Activated naive CD4-positive, alpha-beta T cell treated with anti-CD3 and anti-CD28 coated beads, Interleukin-2, amount 50 U/mL, for 24 hours (primary cell): ENCODE data around the gene ALDH3B1.
"Not testable (repeated sequence)": the region's sequence is repeated elsewhere in the genome, so short reads cannot be mapped to it uniquely, and the experiment has no call there.

Source experiments
- H3K27ac Mint-ChIP-seq: one replicate; pipeline ENCODE4 v1.8.0; 2021; ENCODE audit warnings: mild to moderate bottlenecking, mixed read lengths
- H3K27me3 Mint-ChIP-seq: one replicate; pipeline ENCODE4 v1.8.0; 2021; ENCODE audit warnings: mixed read lengths
- H3K36me3 Mint-ChIP-seq: one replicate; pipeline ENCODE4 v1.8.0; 2021; ENCODE audit warnings: mixed read lengths
- H3K4me1 Mint-ChIP-seq: one replicate; pipeline ENCODE4 v1.8.0; 2021; ENCODE audit warnings: mixed read lengths
- H3K4me3 Mint-ChIP-seq: one replicate; pipeline ENCODE4 v1.8.0; 2021; ENCODE audit warnings: mild to moderate bottlenecking, mixed read lengths
- H3K9me3 Mint-ChIP-seq: one replicate; pipeline ENCODE4 v1.8.0; 2021; ENCODE audit warnings: mixed read lengths

Gene ALDH3B1

DNA sequence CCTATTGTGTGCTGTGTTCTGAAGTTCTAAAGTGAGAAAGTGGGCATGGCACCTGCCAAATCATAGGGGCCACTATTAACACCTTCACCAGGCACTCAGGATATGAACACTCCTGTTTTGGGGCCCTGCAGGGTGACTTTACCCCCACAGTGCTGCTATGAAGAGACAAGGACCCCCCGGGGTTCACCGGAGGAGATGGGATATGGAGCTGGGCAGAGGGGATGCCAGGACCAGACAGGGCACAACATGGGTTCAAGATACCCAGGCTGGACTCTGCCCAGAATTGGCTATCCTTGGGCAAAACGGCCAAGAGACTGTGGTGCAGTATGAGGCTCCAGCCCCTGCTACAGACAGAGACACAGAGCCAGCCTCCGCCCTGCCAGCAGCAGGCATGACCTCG, 15.7 kb upstream of the ALDH3B1 start:
- H3K9me3 Mint-ChIP-seq, H3K36me3 Mint-ChIP-seq, H3K27me3 Mint-ChIP-seq, H3K4me3 Mint-ChIP-seq, H3K27ac Mint-ChIP-seq: not testable (repeated sequence)
- peaks cover 25% of the 10 kb centered on the region for H3K4me1 Mint-ChIP-seq

DNA sequence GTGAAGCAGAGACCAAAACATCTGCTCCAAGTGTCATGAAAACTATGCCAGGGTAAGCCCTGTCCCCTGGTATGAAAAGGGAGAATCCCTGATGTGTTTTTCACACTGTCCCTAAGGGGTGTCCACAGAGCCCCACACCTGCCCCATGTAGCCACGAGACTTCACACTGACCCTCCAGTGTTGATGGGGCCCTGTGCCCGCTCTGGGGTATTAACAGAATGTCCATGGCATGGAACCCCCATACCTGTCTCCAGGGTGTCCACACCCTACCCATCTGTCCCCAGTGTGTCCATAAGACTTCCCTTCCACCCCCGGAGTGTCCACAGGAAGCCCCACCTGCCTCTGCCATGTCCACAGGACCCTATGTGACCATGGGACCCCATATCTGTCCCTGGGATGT, 15.0 kb upstream of the ALDH3B1 start:
- not testable (repeated sequence) for H3K36me3 Mint-ChIP-seq, H3K27ac Mint-ChIP-seq, H3K9me3 Mint-ChIP-seq, H3K27me3 Mint-ChIP-seq, H3K4me3 Mint-ChIP-seq
- peaks cover 25% of the 10 kb centered on the region for H3K4me1 Mint-ChIP-seq

DNA sequence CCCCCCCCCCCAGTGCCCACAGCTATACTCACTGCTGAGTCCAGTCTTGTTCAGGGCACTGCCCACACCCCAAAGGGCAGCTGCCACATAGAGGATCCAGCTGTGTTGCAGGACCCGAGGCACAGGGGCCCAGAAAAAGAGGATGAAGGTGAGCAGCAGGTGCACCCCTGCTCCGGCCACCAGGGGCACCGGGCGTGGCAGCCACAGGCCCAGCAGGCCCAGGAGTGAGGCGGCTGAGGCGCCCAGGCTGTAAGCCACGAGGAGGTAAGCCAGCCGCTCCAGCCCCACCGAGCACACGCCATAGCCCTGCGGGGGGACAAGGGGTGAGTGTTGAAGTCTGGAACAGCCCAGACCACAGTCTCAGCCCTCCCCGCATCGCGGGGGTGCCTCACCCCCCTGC, 14.5 kb upstream of the ALDH3B1 start:
- not testable (repeated sequence) for H3K36me3 Mint-ChIP-seq, H3K27ac Mint-ChIP-seq, H3K4me3 Mint-ChIP-seq, H3K9me3 Mint-ChIP-seq, H3K27me3 Mint-ChIP-seq
- H3K4me1 Mint-ChIP-seq, result peaks cover 25% of the 10 kb centered on the region

DNA sequence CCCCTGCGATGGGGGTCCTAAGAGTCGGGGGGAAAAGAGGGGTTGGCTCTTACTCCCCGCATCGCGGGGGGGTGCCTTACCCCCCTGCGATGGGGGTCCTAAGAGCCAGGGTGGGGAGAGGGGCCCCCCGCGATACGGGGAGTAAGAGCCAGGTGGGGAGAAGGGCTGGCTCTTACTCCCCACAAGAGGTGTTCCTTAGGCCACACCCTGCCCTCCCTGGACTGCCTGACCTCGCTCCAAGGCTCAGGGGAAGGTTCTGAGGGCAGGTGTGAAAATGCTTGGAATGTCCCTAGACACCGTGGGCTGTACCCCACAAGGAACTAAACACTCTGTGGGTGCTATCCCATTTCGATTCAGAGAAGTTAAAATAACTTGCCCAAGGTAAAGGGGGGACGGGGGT, 14.1 kb upstream of the ALDH3B1 start:
- Mint-ChIP-seq H3K4me3 (no peak overlapping the region), H3K27ac (no peak overlapping the region)

DNA sequence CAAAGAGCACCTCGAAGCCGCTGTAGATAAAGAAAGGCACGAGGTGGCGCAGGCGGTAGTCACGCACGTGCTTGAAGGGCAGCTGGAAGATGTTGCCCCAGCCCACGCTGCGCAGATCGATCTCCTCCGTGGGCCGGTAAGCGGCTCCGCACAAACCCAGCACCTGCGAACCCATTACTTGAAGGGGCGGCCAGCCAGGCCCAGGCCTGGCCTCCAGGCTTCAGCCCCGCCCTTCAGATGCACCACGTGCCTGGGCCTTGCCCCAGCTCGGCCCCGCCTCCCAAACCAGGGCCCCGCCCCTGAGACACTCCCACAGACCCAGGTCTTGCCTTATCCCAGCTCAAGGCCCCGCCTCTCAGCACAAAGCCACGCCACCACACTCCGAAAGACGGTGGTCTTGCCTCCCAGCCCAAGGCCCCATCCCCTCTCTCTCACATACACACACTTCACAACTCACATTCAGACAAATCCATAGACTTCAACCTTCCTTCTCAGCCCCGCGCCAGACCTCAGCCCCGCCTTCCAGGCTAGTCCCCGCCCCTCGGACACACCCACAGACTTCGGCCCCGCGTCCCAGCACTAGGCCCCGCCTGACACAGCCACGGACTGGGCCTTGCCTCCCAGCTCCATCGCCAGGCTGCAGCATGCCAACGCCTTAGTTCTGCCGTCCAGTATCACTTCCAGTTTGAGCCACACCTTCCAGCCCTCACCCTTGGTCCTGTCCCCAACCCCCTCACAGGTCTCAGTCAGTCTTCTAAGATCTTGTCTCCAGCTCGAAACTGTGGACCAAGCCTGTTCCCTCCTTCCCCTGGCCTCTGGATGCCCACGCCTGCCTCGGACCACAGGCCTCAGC, 13.3 kb upstream of the ALDH3B1 start:
- Mint-ChIP-seq H3K27me3 (peaks cover under 1% of the 10 kb centered on the region), H3K36me3 (peaks cover 2% of the 10 kb centered on the region), H3K4me3 (no peak overlapping the region), H3K4me1 (peaks cover 25% of the 10 kb centered on the region), H3K27ac (no peak overlapping the region), H3K9me3 (no peaks in the 10 kb centered on the region)

More for the DNA sequence above, 14.1 kb upstream of the ALDH3B1 start:
- peaks cover 1% of the 10 kb centered on the region for H3K27me3 Mint-ChIP-seq
- H3K36me3 Mint-ChIP-seq, result peaks cover 2% of the 10 kb centered on the region
- peaks cover 25% of the 10 kb centered on the region for H3K4me1 Mint-ChIP-seq
- H3K9me3 Mint-ChIP-seq, result no peaks in the 10 kb centered on the region

DNA sequence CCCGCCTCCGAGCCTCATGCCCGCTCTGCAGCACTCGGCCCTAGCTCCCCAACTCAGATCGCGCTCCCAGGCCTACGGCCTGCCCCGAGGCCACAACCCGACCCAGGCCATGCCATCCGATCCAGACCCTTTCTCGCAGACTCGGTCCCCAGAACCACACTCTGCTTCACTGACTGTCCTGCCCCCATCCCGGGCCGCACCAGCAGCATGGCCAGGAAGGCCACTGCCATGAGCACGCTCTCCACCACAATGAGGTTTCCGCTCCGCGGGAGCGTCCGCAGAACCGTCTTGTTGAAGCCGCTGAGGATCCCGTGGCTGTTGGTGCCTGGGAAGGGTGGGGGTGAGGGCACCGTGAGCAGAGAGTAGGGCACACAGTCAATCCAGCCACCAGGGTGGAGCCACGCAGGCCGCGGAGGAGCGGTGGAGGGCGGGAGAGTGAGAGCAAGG, 12.6 kb upstream of the ALDH3B1 start:
- H3K9me3 Mint-ChIP-seq, result no peaks in the 10 kb centered on the region
- no peak overlapping the region for H3K27ac Mint-ChIP-seq
- no peaks in the 10 kb centered on the region for H3K27me3 Mint-ChIP-seq
- peaks cover 2% of the 10 kb centered on the region for H3K36me3 Mint-ChIP-seq
- no peak overlapping the region for H3K4me3 Mint-ChIP-seq
- peaks cover 29% of the 10 kb centered on the region for H3K4me1 Mint-ChIP-seq

DNA sequence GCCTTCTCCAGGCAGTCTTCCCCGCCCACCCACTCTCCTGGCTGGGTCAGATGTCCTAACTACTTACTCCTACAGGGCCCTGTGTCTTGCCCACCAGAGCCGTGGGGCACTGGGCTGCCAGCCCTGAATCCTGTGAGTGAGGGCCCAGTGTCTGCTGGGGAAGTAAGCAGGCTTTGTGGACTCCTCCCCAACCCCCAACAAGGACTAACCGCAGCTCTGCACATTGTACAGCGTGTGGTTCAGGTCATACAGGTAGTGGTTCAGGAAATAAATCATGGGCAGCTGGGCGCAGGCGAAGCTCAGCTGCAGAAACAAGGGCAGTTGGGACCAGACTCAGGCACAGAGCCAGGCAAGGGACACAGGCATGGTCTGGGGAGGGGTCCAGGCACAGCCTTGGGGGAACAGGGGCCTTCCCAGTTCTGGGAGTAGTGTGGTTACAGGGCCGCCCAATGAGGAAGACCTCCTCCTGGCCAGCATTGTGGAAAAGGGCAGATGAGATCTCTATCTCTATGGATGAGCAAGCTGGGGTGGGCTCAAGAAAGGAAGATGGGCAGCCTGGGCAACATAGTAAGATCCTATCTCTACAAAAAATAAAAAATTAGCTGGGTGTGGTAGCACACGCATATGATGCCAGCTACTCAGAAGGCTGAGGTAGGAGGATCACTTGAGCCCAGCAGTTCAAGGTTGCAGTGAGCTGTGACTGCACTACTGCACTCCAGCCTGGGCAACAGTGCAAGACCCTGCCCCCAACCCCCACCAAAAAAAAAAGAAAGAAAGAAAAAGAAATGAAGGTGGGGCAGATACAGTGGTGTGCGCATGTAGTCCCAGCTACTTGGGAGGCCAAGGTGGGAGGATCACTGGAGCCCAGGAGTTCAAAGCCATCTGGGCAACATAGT, 11.7 kb upstream of the ALDH3B1 start:
- peaks cover 2% of the 10 kb centered on the region for H3K36me3 Mint-ChIP-seq
- H3K4me1 Mint-ChIP-seq, result peaks cover 35% of the 10 kb centered on the region
- no peak overlapping the region for H3K4me3 Mint-ChIP-seq
- H3K27me3 Mint-ChIP-seq, result no peaks in the 10 kb centered on the region
- H3K27ac Mint-ChIP-seq, result no peak overlapping the region
- no peaks in the 10 kb centered on the region for H3K9me3 Mint-ChIP-seq

DNA sequence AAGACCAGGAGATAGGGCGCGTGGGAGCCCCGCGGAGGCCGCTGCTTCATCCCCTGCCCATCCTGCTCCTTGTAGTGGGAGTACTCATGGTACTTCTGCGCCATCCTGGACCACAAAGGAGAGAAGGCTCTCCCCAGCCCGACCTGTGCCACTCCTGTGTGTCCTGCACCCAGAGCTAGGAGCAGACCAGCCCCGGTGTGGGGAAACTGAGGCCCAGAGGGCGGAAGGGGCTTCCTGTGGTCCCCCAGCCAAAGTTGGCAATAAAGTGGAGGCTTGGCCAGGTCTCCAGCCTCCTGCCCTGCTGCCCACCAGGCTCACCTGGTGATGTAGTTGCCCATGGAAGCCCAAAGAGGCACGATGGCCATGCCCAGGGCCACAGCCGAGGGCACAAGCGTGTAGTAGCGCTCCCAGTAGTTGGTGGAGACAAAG, 10.9 kb upstream of the ALDH3B1 start:
- H3K36me3 Mint-ChIP-seq, result peaks cover 2% of the 10 kb centered on the region
- H3K4me1 Mint-ChIP-seq, result peaks cover 29% of the 10 kb centered on the region
- H3K27ac Mint-ChIP-seq, result no peak overlapping the region
- no peak overlapping the region for H3K4me3 Mint-ChIP-seq
- no peaks in the 10 kb centered on the region for H3K9me3 Mint-ChIP-seq
- no peaks in the 10 kb centered on the region for H3K27me3 Mint-ChIP-seq

DNA sequence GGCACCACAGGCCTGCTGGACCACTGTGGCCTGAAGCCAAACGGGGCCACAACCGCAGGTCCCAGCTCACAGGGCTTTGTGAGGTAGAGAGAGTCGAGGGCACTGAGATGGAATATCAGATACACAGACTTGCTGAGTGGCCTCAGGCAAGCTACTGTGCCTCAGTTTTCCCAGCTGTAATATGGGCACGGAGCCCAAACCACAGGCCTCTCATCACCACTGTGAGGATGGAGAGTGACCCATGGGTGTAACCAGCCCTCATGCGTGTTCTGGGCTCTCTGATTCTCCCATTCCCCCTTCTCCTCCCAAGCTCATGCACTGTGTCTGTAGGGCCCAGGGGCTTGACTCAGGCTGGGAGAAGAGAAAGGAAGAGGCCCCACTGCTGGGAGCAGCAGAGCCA, 10.4 kb upstream of the ALDH3B1 start:
- Mint-ChIP-seq H3K4me3 (no peak overlapping the region), H3K27ac (no peak overlapping the region), H3K9me3 (no peaks in the 10 kb centered on the region), H3K36me3 (peaks cover 2% of the 10 kb centered on the region), H3K4me1 (peaks cover 30% of the 10 kb centered on the region), H3K27me3 (no peaks in the 10 kb centered on the region)

DNA sequence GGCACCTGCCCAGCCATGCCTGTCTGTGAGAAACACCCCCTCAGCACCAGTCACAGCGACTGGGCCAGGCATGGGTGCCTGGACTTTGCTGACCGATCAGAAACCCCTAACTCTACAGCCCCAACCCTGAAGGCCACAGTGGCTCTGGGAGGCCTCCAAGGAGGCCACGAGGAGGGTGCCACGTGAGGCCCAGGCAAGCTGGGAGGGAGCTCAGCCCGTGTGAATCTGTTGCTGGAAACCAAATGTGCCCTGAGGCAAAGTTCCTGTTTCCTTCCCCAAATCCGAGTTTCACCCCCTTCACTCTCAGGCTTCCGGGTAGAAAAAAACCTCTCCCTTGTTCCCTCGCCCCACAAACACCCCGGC, 7.6 kb upstream of the ALDH3B1 start:
- Mint-ChIP-seq H3K9me3 (no peaks in the 10 kb centered on the region), H3K36me3 (no peaks in the 10 kb centered on the region), H3K27ac (peak overlapping the region; percentile 55), H3K27me3 (no peaks in the 10 kb centered on the region), H3K4me1 (peaks cover 24% of the 10 kb centered on the region), H3K4me3 (peak overlapping the region; percentile 86)

DNA sequence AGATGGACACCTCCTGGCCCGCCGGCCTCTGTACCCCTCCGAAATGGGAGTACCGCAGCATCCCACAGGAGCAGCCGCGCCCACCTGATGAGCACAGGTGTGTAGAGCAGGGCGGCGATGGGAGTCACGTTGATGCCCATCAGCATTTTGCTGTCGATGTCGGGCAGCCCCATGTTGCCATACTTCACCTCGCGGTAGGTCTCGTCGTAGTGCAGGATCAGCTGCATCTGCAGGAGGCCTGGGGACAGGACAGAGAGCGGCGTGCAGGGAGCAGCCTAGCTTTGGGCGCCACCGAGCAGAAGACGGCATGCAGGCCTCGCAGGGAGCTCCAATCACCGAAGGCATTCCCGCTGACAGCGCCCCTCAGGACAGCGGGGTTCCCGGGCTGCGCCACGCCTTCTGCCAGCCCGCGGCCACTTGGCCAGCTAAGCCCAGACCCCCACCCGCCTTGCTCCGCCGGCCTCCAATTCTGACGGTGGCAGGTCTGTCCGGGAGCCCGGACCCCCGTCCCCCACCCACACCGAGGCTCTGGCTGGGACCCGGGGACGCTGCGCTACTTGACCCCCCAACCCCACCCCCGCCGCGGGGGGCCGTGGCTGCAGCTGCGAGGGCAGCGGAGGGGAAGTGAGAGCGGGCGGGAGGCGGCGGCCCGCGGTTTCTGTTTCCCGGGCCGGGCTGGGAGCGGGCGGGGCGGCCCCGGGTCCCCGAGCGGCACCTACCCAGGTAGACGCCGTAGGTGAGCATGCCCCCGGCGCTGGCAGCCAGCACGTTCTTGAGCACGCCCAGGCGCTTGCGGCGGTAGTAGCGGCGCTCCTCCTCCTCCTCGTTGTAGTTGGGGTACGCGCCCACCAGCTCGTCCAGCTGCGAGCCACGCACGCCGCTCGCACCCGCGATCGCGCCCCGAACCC, 6.9 kb upstream of the ALDH3B1 start:
- Mint-ChIP-seq H3K9me3 (no peaks in the 10 kb centered on the region), H3K27ac (peak overlapping the region; percentile 46), H3K4me3 (peak overlapping the region; percentile 86), H3K36me3 (no peaks in the 10 kb centered on the region), H3K4me1 (peaks cover 22% of the 10 kb centered on the region), H3K27me3 (no peaks in the 10 kb centered on the region)

DNA sequence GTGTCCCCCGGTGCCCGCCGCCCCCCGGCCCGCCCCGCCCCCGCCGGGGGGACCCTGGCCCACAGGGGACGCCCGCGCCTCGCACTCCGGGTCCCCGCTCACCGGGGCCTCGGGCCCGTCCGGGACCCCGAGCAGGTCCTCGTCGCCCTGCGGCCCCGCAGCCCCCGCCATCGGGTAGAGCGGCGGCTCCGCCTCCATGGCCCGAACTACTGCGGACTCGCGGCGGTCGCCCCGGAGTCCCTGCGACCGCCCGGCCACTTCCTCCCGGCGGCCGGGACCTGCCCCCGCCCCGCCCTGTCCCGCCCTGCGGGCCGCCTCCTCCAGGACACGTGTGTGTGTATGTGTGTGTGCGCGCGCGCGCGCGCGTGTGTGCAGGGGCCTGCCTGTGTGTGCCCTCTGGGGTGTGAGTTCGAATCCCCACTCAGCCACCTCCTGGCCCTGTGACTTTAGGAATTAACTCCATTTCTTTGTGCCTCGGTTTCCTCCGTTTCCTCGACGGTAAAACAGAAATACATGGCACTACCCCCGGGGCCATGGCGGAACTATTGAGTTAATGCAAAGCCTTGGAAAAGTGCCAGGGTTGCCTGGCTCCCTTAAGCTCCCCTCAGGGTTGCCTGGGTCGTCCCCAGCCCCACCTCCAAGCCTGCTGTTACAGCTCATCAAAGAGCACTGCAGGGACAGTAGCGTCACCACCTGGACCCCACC, 6.1 kb upstream of the ALDH3B1 start, which contains the start of gene UNC93B1:
Gene UNC93B1, minus strand, starts transcription at position 252 of the 705 bp plus-strand sequence. Its CDS starts 54 bp downstream, at position 198.
- Mint-ChIP-seq H3K36me3 (no peaks in the 10 kb centered on the region), H3K27me3 (no peaks in the 10 kb centered on the region), H3K4me1 (peaks cover 20% of the 10 kb centered on the region), H3K27ac (peak within 1 kb of the TSS; percentile 56), H3K4me3 (peak within 1 kb of the TSS; percentile 86), H3K9me3 (no peaks in the 10 kb centered on the region)

DNA sequence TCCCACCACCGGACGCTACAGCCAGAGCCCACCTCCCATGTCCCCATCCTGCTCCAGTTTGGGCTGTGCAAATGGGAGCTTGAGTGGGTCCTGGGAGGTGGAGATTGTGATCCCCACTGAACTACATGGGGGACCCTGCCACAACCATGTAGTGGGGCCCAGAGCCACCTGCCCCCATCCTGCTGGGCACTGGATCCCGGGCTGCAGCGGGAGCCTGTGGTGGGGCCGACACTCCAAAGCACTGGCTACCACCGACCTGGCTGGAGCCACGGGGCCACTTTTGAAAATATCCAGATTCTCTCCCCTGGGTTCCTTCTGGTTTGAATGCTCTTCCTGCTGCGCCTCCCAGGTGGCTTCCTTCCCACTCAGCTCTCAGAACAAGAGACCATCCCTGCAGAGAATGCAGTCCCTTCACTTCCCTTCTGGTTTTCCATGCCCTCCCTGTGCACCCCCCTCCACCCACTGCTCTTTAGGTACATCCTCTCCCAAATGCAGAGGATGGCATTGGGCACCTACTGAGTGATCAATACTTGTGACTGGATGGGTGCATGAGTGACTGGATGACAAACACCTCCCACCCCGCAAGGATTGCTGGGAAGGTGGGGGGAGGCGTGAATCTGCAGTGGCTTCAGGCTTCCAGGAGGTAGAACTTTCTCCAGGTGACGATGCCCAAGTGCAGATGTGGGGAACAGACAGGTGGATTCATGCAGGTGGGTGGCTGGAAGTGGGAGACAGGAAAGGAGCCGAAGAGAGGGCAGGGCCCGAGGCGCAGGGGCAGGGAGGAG, 5.4 kb upstream of the ALDH3B1 start:
- peaks cover 26% of the 10 kb centered on the region for H3K4me1 Mint-ChIP-seq
- H3K9me3 Mint-ChIP-seq, result no peaks in the 10 kb centered on the region
- no peaks in the 10 kb centered on the region for H3K36me3 Mint-ChIP-seq
- H3K4me3 Mint-ChIP-seq, result peak overlapping the region; percentile 81
- H3K27ac Mint-ChIP-seq, result peak overlapping the region; percentile 56
- no peaks in the 10 kb centered on the region for H3K27me3 Mint-ChIP-seq

DNA sequence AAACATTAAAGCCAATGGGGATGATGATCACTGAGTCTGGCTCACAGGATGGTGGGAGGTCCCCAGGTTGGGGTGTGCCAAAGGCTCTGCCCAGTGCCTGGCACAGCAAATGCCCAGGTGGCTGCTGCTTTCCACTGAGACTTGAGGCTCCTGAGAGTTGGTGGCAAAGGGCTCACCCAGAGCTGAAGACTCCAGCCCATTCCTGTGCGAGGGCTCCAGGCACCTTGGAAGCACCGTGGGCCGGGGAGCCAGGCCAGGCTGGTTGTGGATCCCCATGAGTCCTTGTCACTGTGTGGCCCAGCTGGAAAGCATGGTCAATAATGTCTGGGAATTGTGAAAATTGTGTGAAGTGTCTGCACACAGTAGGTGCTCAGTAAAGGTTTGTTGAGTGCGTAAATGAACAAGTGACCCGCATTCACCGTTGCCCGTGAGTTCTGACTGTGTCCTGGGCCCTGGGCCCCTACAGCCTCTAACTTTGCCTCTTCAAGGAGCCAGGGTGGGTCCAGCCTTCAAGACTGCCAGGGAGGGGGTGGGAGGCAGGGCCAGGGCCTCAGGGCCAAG, 3.4 kb upstream of the ALDH3B1 start:
- Mint-ChIP-seq H3K36me3 (no peaks in the 10 kb centered on the region), H3K27me3 (no peaks in the 10 kb centered on the region), H3K4me1 (peaks cover 26% of the 10 kb centered on the region), H3K9me3 (no peaks in the 10 kb centered on the region), H3K27ac (no peak overlapping the region), H3K4me3 (no peak overlapping the region)
